ENCODE data around the gene DENND1B. TPM values are rescaled to one million over a fixed set of nuclear protein-coding genes. Genes with fewer than 3 reads are reported as not detected.

DENND1B gene
- total and polyA plus RNA-seq, 2 of the 8 experiments (the other 6 are each of a cell fraction or from before 2014, with no cell fraction given) = 0.74 to 3.3 TPM

GRCh38 chr1:197763307-197763706 is 12.0 kb downstream of the DENND1B start (continued):
- no peak for TF ChIP-seq CHD7 (IDR thresholded peaks at IDR 0.05; ENCODE audit: insufficient replicate concordance, low read length)
- TF ChIP-seq CTCF (IDR thresholded peaks at IDR 0.05; ENCODE audit: control extremely low read depth in 1 of 3, insufficient read depth in 1 of 3, low read depth in 1 of 3, low read length in 3 of 3) = no peak
- TF ChIP-seq USF2 (IDR thresholded peaks at IDR 0.05; ENCODE audit: low read length) = no peak
- TF ChIP-seq SAP30 (IDR thresholded peaks at IDR 0.05; ENCODE audit: insufficient read depth, insufficient replicate concordance, low read length) = no peak
- no peak for TF ChIP-seq GTF2F1 (IDR thresholded peaks at IDR 0.05; ENCODE audit: borderline replicate concordance, low read depth, low read length)

Data from H1 (cell line).